GM21737 (cell line): Measurements from ENCODE around the gene CCDC50.

ENCODE experiments used
- ATAC-seq: cut with Tn5 transposase; IDR thresholded peaks from one replicate; pipeline ENCODE4 v1.9.1; 2021; ENCODE audit warnings: mild to moderate bottlenecking, moderate library complexity; ENCODE audit not compliant: unreplicated experiment

CCDC50 gene

GRCh38 chr3:191415566-191415965 lies 86.4 kb downstream of the CCDC50 start:
- no peak for ATAC-seq

GRCh38 chr3:191417457-191417729 lies 88.2 kb downstream of the CCDC50 start:
- ATAC-seq = no peak

GRCh38 chr3:191420771-191421170 lies 91.6 kb downstream of the CCDC50 start:
- no peak for ATAC-seq

- no peak for ATAC-seq
Measured at GRCh38 chr3:191424881-191425280, 95.7 kb downstream of the CCDC50 start.

GRCh38 chr3:191425322-191425734 lies 96.1 kb downstream of the CCDC50 start:
- no peak for ATAC-seq

- no peak for ATAC-seq
Measured at GRCh38 chr3:191426311-191426710, 97.1 kb downstream of the CCDC50 start.

- no peak for ATAC-seq
Measured at GRCh38 chr3:191428177-191428576, 99.0 kb downstream of the CCDC50 start.

GRCh38 chr3:191430103-191430502 lies 100.9 kb downstream of the CCDC50 start:
- no peak for ATAC-seq

- ATAC-seq = no peak
Measured at GRCh38 chr3:191431160-191431822, 102.1 kb downstream of the CCDC50 start.

- no peak for ATAC-seq
Measured at GRCh38 chr3:191432162-191432561, 103.0 kb downstream of the CCDC50 start.

- ATAC-seq = no peak
Measured at GRCh38 chr3:191434024-191434423, 104.8 kb downstream of the CCDC50 start.

- ATAC-seq = no peak
Measured at GRCh38 chr3:191435981-191436380, 106.8 kb downstream of the CCDC50 start.

- no peak for ATAC-seq
Measured at GRCh38 chr3:191438150-191438814, 109.1 kb downstream of the CCDC50 start.

- no peak for ATAC-seq
Measured at GRCh38 chr3:191440532-191440931, 111.3 kb downstream of the CCDC50 start.

GRCh38 chr3:191441687-191442086 lies 112.5 kb downstream of the CCDC50 start:
- no peak for ATAC-seq

- ATAC-seq = no peak
Measured at GRCh38 chr3:191444569-191444968, 115.4 kb downstream of the CCDC50 start.
